Natural killer cell (primary cell): Measurements from ENCODE around the gene ING2. TPM values are rescaled to one million over a fixed set of nuclear protein-coding genes. Genes with fewer than 3 reads are reported as not detected.

Experiments
- ATAC-seq, 3 donors: fragments of 150-1000 bp in 2 of 3; fragments of 200-7000 bp in 1 of 3; cut with Tn5 transposase; 1 replicate in 1 of 3; 2 replicates in 2 of 3; pipeline ENCODE4 v1.10.0; 2021; ENCODE audit warnings: mild to moderate bottlenecking in 2 of 3, moderate library complexity in 2 of 3
- DNase-seq, 2 donors: peaks; one replicate each; pipeline versions ENCODE4 v3.0.0 to v3.0.0-alpha.2; 2013 to 2021; ENCODE audit warnings: mixed read lengths in 1 of 2
- H3K27ac ChIP-seq: one replicate; pipeline ENCODE4 v1.5.1; 2013; ENCODE audit warnings: mild to moderate bottlenecking, low read length
- H3K27me3 ChIP-seq: one replicate; pipeline ENCODE4 v1.6.1; 2013; ENCODE audit warnings: low read length; ENCODE audit not compliant: control insufficient read depth, insufficient read depth
- H3K36me3 ChIP-seq: one replicate; pipeline ENCODE4 v1.6.1; 2013; ENCODE audit warnings: low read length; ENCODE audit not compliant: control insufficient read depth, insufficient read depth
- H3K4me1 ChIP-seq: one replicate; pipeline ENCODE4 v1.6.1; 2013; ENCODE audit warnings: low read length; ENCODE audit not compliant: control insufficient read depth, insufficient read depth
- H3K4me3 ChIP-seq: one replicate; pipeline ENCODE4 v1.5.1; 2013; ENCODE audit warnings: low read length
- H3K9me3 ChIP-seq: one replicate; pipeline ENCODE4 v1.6.1; 2013; ENCODE audit warnings: low read length; ENCODE audit not compliant: control insufficient read depth, insufficient read depth
- H3K27ac Mint-ChIP-seq, 2 donors: one replicate each; pipeline ENCODE4 v1.8.0; 2022; ENCODE audit warnings: mild to moderate bottlenecking in 2 of 2, mixed read lengths in 2 of 2, moderate library complexity in 1 of 2
- H3K27me3 Mint-ChIP-seq, 2 donors: one replicate each; pipeline ENCODE4 v1.8.0; 2022; ENCODE audit warnings: low read depth in 2 of 2, mixed read lengths in 2 of 2
- H3K36me3 Mint-ChIP-seq: one replicate; pipeline ENCODE4 v1.8.0; 2022; ENCODE audit warnings: mixed read lengths
- H3K4me1 Mint-ChIP-seq, 2 donors: one replicate each; pipeline ENCODE4 v1.8.0; 2022; ENCODE audit warnings: mixed read lengths in 2 of 2
- H3K4me3 Mint-ChIP-seq: one replicate; pipeline ENCODE4 v1.8.0; 2022; ENCODE audit warnings: mild to moderate bottlenecking, moderate library complexity, mixed read lengths
- H3K9me3 Mint-ChIP-seq, 2 donors: one replicate each; pipeline ENCODE4 v1.8.0; 2022; ENCODE audit warnings: mixed read lengths in 2 of 2
- WGBS: methylation state at CpG from one replicate; pipeline ENCODE4 v1.1.7; 2013; ENCODE audit warnings: missing lambda C conversion rate; ENCODE audit not compliant: insufficient coverage; 5-methylcytosine and 5-hydroxymethylcytosine counted together
- intact Hi-C: fragments of 100-400 bp; cut with micrococcal nuclease; formaldehyde crosslinking; loops from one replicate; pipeline ENCODE4 v1.14.2; 2022
- total RNA-seq, 4 donors: library from RNA; stranded (reverse); fragments of 120-200 nt in 1 of 4; gene quantifications; one replicate each; pipeline versions ENCODE4 v1.2.3 to v1.2.4, GENCODE V29; 2013 to 2022
- TF ChIP-seq, protein P1 (sequence below): fragments of 200-600 bp; IDR thresholded peaks from one replicate; pipeline ENCODE4 v1.8.0; 2022; ENCODE audit warnings: antibody characterized with exemption

Gene ING2
- total RNA-seq, 3 donors from 2014 or later (not counting 1 experiment from before 2014, with no cell fraction given), result 7.2 to 17.1 (median 10.9) TPM

DNA sequence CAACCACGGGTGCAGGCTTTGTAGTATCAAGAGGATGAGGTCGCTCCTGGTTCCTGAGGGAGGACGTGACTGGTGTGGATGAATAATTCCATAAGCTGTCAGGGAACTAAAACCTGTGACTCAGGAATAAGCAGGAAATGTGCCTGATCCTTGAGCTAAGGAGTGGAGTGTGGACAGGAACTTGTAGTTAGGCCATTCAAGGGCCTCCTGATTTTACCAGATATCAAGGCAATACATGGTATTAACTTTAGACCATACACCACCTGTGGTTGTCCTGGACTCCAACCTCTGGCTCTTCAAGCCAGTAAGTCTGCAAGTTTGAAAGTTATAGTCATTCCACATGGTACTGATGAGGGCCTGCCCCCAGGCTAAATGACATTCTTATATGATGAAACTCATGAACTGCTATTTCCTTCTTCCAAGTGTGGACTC lies 12.1 kb upstream of the ING2 start:
- 90% methylated on average over 3 of the region's 3 CpGs for WGBS
- Histone ChIP-seq H3K4me1 (no peaks in the 10 kb centered on the region), H3K36me3 (no peaks in the 10 kb centered on the region), H3K4me3 (no peak overlapping the region), H3K27ac (no peak overlapping the region), H3K9me3 (no peaks in the 10 kb centered on the region), H3K27me3 (no peaks in the 10 kb centered on the region)
- intact Hi-C loops, result no loop called here
- no peaks in the 10 kb centered on the region for H3K27me3 Mint-ChIP-seq
- H3K9me3 Mint-ChIP-seq, result no peaks in the 10 kb centered on the region
- H3K4me3 Mint-ChIP-seq, result no peak overlapping the region
- H3K36me3 Mint-ChIP-seq, result no peaks in the 10 kb centered on the region
- ATAC-seq (no peak), DNase-seq (no peak)
- H3K4me1 Mint-ChIP-seq, result no peaks in the 10 kb centered on the region
- no peak overlapping the region for H3K27ac Mint-ChIP-seq
- TF ChIP-seq, protein P1, sequence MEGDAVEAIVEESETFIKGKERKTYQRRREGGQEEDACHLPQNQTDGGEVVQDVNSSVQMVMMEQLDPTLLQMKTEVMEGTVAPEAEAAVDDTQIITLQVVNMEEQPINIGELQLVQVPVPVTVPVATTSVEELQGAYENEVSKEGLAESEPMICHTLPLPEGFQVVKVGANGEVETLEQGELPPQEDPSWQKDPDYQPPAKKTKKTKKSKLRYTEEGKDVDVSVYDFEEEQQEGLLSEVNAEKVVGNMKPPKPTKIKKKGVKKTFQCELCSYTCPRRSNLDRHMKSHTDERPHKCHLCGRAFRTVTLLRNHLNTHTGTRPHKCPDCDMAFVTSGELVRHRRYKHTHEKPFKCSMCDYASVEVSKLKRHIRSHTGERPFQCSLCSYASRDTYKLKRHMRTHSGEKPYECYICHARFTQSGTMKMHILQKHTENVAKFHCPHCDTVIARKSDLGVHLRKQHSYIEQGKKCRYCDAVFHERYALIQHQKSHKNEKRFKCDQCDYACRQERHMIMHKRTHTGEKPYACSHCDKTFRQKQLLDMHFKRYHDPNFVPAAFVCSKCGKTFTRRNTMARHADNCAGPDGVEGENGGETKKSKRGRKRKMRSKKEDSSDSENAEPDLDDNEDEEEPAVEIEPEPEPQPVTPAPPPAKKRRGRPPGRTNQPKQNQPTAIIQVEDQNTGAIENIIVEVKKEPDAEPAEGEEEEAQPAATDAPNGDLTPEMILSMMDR, result no peak

DNA sequence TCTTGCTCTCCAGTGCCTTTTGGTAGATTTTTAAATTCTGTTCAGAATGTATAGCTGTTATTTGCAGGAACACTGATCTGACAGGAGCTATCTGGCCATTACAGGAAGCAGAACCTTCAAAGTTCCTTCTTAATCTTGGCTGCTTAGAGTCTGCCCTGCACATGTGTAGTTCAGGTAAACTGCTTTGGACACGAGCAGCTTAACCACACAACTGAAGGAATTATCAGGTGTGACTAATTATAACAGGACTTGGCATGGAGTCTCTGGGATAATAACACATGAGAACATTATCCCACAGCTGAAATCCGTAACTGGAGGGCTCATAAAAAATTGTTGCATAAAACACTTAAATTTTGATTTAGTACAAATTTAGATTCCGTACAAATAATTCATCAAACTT lies 11.6 kb upstream of the ING2 start:
- Mint-ChIP-seq H3K9me3 (no peaks in the 10 kb centered on the region), H3K27me3 (no peaks in the 10 kb centered on the region), H3K36me3 (no peaks in the 10 kb centered on the region), H3K27ac (no peak overlapping the region), H3K4me1 (no peaks in the 10 kb centered on the region), H3K4me3 (no peak overlapping the region)
- DNase-seq (no peak), ATAC-seq (no peak)
- Histone ChIP-seq H3K27ac (no peak overlapping the region), H3K9me3 (no peaks in the 10 kb centered on the region), H3K27me3 (no peaks in the 10 kb centered on the region), H3K4me1 (no peaks in the 10 kb centered on the region), H3K36me3 (no peaks in the 10 kb centered on the region), H3K4me3 (no peak overlapping the region)
- TF ChIP-seq, protein P1, result no peak
- intact Hi-C loops, result no loop called here
- WGBS, result 86% methylated on average over 2 of the region's 3 CpGs

DNA sequence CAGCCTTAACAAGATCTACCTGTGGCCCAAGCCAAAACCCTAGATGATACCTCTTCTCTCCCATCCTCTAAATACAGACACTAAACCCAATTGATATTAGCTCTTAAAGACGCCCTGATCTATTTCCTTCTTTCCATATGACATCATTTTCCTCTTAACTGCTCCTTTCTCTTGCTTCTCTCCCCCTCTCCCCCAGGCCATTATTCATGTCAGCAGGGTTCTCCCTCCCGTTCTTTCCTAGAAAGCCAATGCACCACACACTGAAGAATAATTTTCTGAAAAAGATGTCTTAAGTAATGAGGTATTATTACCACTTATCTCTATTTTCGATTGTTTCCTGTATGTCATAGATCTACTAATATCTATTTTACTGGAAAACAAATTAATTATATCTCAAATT lies 9.7 kb upstream of the ING2 start:
- TF ChIP-seq, protein P1, result no peak
- no peak for ATAC-seq
- intact Hi-C loops, result no loop called here
- Histone ChIP-seq H3K4me1 (no peaks in the 10 kb centered on the region), H3K4me3 (no peak overlapping the region), H3K36me3 (no peaks in the 10 kb centered on the region), H3K27me3 (no peaks in the 10 kb centered on the region), H3K9me3 (no peaks in the 10 kb centered on the region), H3K27ac (no peak overlapping the region)
- Mint-ChIP-seq H3K4me3 (no peak overlapping the region), H3K27ac (no peak overlapping the region), H3K4me1 (peaks cover 0 to 9% of the 10 kb centered on the region in 2 donors), H3K9me3 (no peaks in the 10 kb centered on the region), H3K36me3 (no peaks in the 10 kb centered on the region), H3K27me3 (no peaks in the 10 kb centered on the region)
- no peak for DNase-seq
- WGBS, result 83% methylated on average over 1 of the region's 3 CpGs

DNA sequence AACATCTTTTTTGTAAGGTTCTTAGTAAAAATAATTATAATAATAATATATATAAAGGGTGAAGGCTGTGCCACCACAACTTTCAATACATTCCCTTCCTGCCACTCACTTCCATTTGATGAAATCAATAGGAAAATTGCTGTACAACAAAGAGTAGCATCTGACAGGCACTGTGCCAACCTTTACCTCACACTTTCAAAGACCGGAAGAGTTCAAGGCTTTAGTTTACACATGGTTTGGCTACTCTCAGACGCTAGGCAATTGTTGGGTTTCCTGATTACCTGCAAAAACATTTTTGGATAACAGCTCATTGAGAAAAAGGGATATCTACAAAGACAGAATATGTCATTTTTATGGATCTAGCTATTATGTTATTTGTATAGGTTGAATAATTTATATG lies 5.5 kb upstream of the ING2 start:
- Mint-ChIP-seq H3K9me3 (no peaks in the 10 kb centered on the region), H3K4me1 (peaks cover 13 to 20% of the 10 kb centered on the region in 2 donors), H3K36me3 (no peaks in the 10 kb centered on the region), H3K4me3 (no peak overlapping the region), H3K27me3 (no peaks in the 10 kb centered on the region), H3K27ac (no peak overlapping the region)
- H3K4me1 ChIP-seq, result peaks cover 3% of the 10 kb centered on the region
- no peaks in the 10 kb centered on the region for H3K9me3 ChIP-seq
- no peak overlapping the region for H3K27ac ChIP-seq
- no peaks in the 10 kb centered on the region for H3K36me3 ChIP-seq
- intact Hi-C loops, result no loop called here
- WGBS, result 60% methylated on average over 2 of the region's 2 CpGs
- TF ChIP-seq, protein P1, result no peak
- ATAC-seq (no peak), DNase-seq (peak in 1 of 2 donors; percentile 51)
- no peaks in the 10 kb centered on the region for H3K27me3 ChIP-seq
- H3K4me3 ChIP-seq, result no peak overlapping the region
